Measurements from ENCODE around the gene ARID1B. TPM values are rescaled to one million over a fixed set of nuclear protein-coding genes. Genes with fewer than 3 reads are reported as not detected.

Gene ARID1B
- total RNA-seq, 1 experiment from 2014 or later, result 60.3 TPM

DNA sequence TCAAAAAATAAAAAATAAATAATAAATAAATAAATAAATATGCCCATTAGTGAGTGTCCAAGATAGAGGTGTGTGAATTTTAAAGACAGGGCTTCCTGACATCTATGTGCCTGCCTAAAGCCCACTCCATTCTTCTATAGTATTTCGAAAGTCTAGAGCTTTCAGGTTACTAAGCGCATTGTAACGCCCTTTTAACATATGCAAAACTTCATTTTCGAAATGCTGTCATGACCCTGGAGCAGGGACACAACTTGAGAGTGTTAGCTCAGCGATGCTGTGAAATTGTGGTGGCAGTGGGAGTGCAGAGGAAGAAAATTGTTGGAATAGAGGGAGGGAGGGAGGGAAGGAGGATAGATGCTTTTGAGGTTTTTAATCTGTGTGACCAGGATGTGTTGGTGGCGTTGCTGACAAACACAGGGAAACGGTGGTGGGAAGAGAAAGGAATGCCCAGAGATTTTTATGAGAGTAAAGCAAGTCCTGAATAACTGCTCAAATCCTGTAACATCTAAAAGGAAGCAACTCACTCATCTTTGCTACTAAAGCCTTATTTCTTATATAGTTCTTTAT, 169.3 kb downstream of the ARID1B start (continued):
- TF ChIP-seq, protein P1, sequence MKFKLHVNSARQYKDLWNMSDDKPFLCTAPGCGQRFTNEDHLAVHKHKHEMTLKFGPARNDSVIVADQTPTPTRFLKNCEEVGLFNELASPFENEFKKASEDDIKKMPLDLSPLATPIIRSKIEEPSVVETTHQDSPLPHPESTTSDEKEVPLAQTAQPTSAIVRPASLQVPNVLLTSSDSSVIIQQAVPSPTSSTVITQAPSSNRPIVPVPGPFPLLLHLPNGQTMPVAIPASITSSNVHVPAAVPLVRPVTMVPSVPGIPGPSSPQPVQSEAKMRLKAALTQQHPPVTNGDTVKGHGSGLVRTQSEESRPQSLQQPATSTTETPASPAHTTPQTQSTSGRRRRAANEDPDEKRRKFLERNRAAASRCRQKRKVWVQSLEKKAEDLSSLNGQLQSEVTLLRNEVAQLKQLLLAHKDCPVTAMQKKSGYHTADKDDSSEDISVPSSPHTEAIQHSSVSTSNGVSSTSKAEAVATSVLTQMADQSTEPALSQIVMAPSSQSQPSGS (CRISPR knock-in tag; IDR thresholded peaks at IDR 0.05; ENCODE audit: borderline replicate concordance, low read depth), result no peak

DNA sequence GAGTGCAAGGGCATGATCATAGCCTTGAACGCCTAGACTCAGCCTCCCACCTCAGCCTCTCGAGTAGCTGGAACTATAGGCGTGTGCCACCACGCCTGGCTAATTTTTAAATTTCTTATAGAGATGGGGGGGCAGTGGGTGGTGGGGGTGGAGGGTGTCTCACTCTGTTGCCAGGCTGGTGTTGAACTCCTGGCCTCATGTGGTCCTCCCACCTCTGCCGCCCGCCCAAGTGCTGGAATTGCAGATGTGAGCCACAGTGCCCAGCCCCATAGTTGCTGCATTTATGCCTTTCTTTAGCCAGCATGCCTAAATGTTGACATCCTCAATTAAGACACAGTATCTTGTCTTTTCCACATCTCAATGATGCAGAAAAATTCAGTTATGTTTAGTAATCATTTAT, 171.1 kb downstream of the ARID1B start:
- no peak for TF ChIP-seq SMAD4 (CRISPR knock-in tag; IDR thresholded peaks at IDR 0.05)
- TF ChIP-seq, protein P2, sequence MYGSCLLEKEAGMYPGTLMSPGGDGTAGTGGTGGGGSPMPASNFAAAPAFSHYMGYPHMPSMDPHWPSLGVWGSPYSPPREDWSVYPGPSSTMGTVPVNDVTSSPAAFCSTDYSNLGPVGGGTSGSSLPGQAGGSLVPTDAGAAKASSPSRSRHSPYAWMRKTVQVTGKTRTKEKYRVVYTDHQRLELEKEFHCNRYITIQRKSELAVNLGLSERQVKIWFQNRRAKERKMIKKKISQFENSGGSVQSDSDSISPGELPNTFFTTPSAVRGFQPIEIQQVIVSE (CRISPR knock-in tag; IDR thresholded peaks at IDR 0.05; ENCODE audit: borderline replicate concordance), result no peak
- TF ChIP-seq ZNF423 (CRISPR knock-in tag; IDR thresholded peaks at IDR 0.05), result no peak
- TF ChIP-seq RORB (CRISPR knock-in tag; IDR thresholded peaks at IDR 0.05), result no peak
- TF ChIP-seq, protein P3, sequence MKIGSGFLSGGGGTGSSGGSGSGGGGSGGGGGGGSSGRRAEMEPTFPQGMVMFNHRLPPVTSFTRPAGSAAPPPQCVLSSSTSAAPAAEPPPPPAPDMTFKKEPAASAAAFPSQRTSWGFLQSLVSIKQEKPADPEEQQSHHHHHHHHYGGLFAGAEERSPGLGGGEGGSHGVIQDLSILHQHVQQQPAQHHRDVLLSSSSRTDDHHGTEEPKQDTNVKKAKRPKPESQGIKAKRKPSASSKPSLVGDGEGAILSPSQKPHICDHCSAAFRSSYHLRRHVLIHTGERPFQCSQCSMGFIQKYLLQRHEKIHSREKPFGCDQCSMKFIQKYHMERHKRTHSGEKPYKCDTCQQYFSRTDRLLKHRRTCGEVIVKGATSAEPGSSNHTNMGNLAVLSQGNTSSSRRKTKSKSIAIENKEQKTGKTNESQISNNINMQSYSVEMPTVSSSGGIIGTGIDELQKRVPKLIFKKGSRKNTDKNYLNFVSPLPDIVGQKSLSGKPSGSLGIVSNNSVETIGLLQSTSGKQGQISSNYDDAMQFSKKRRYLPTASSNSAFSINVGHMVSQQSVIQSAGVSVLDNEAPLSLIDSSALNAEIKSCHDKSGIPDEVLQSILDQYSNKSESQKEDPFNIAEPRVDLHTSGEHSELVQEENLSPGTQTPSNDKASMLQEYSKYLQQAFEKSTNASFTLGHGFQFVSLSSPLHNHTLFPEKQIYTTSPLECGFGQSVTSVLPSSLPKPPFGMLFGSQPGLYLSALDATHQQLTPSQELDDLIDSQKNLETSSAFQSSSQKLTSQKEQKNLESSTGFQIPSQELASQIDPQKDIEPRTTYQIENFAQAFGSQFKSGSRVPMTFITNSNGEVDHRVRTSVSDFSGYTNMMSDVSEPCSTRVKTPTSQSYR (CRISPR knock-in tag; IDR thresholded peaks at IDR 0.05), result no peak
- TF ChIP-seq, protein P4, sequence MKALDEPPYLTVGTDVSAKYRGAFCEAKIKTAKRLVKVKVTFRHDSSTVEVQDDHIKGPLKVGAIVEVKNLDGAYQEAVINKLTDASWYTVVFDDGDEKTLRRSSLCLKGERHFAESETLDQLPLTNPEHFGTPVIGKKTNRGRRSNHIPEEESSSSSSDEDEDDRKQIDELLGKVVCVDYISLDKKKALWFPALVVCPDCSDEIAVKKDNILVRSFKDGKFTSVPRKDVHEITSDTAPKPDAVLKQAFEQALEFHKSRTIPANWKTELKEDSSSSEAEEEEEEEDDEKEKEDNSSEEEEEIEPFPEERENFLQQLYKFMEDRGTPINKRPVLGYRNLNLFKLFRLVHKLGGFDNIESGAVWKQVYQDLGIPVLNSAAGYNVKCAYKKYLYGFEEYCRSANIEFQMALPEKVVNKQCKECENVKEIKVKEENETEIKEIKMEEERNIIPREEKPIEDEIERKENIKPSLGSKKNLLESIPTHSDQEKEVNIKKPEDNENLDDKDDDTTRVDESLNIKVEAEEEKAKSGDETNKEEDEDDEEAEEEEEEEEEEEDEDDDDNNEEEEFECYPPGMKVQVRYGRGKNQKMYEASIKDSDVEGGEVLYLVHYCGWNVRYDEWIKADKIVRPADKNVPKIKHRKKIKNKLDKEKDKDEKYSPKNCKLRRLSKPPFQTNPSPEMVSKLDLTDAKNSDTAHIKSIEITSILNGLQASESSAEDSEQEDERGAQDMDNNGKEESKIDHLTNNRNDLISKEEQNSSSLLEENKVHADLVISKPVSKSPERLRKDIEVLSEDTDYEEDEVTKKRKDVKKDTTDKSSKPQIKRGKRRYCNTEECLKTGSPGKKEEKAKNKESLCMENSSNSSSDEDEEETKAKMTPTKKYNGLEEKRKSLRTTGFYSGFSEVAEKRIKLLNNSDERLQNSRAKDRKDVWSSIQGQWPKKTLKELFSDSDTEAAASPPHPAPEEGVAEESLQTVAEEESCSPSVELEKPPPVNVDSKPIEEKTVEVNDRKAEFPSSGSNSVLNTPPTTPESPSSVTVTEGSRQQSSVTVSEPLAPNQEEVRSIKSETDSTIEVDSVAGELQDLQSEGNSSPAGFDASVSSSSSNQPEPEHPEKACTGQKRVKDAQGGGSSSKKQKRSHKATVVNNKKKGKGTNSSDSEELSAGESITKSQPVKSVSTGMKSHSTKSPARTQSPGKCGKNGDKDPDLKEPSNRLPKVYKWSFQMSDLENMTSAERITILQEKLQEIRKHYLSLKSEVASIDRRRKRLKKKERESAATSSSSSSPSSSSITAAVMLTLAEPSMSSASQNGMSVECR (CRISPR knock-in tag; IDR thresholded peaks at IDR 0.05; ENCODE audit: borderline replicate concordance), result no peak
- no peak for TF ChIP-seq IRF2 (CRISPR knock-in tag; IDR thresholded peaks at IDR 0.05; ENCODE audit: borderline replicate concordance, low read depth)
- TF ChIP-seq, protein P5, sequence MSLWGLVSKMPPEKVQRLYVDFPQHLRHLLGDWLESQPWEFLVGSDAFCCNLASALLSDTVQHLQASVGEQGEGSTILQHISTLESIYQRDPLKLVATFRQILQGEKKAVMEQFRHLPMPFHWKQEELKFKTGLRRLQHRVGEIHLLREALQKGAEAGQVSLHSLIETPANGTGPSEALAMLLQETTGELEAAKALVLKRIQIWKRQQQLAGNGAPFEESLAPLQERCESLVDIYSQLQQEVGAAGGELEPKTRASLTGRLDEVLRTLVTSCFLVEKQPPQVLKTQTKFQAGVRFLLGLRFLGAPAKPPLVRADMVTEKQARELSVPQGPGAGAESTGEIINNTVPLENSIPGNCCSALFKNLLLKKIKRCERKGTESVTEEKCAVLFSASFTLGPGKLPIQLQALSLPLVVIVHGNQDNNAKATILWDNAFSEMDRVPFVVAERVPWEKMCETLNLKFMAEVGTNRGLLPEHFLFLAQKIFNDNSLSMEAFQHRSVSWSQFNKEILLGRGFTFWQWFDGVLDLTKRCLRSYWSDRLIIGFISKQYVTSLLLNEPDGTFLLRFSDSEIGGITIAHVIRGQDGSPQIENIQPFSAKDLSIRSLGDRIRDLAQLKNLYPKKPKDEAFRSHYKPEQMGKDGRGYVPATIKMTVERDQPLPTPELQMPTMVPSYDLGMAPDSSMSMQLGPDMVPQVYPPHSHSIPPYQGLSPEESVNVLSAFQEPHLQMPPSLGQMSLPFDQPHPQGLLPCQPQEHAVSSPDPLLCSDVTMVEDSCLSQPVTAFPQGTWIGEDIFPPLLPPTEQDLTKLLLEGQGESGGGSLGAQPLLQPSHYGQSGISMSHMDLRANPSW (CRISPR knock-in tag; conservative IDR thresholded peaks at IDR 0.05; ENCODE audit: low read depth), result no peak
- TF ChIP-seq, protein P6, sequence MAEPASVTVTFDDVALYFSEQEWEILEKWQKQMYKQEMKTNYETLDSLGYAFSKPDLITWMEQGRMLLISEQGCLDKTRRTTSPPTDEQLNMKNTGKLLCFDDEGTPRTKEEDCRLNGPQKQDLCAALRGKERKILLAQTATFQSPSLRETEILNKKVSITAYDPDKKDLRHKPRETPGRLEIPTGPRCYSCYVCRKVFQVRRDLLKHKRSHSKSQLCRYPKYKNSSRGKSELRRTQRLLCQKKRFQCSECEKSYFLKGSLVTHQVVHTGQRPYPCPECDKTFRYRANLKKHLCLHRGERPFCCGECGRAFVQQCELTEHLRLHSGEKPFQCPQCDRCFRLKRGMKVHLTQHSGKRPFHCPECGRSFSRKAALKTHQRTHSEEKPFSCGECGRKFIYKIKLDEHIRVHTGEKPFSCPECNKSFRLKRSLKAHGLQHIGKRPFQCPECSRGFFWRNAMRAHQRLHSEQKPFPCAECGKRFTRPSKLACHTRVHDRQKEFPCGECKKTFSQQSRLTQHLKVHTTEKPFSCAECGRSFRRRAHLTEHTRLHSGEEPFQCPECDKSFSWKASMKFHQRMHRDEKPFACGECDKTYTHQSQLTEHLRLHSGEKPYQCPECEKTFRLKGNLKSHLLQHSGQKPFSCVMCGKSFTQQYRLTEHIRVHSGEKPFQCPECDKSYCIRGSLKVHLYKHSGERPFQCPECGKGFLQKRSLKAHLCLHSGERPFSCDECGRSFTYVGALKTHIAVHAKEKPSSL (CRISPR knock-in tag; conservative IDR thresholded peaks at IDR 0.05), result no peak
- TF ChIP-seq ATF1 (CRISPR knock-in tag; IDR thresholded peaks at IDR 0.05), result no peak
- TF ChIP-seq, protein P7, sequence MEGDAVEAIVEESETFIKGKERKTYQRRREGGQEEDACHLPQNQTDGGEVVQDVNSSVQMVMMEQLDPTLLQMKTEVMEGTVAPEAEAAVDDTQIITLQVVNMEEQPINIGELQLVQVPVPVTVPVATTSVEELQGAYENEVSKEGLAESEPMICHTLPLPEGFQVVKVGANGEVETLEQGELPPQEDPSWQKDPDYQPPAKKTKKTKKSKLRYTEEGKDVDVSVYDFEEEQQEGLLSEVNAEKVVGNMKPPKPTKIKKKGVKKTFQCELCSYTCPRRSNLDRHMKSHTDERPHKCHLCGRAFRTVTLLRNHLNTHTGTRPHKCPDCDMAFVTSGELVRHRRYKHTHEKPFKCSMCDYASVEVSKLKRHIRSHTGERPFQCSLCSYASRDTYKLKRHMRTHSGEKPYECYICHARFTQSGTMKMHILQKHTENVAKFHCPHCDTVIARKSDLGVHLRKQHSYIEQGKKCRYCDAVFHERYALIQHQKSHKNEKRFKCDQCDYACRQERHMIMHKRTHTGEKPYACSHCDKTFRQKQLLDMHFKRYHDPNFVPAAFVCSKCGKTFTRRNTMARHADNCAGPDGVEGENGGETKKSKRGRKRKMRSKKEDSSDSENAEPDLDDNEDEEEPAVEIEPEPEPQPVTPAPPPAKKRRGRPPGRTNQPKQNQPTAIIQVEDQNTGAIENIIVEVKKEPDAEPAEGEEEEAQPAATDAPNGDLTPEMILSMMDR (IDR thresholded peaks at IDR 0.05), result no peak
- TF ChIP-seq TEAD1 (CRISPR knock-in tag; IDR thresholded peaks at IDR 0.05), result no peak
- TF ChIP-seq, protein P8, sequence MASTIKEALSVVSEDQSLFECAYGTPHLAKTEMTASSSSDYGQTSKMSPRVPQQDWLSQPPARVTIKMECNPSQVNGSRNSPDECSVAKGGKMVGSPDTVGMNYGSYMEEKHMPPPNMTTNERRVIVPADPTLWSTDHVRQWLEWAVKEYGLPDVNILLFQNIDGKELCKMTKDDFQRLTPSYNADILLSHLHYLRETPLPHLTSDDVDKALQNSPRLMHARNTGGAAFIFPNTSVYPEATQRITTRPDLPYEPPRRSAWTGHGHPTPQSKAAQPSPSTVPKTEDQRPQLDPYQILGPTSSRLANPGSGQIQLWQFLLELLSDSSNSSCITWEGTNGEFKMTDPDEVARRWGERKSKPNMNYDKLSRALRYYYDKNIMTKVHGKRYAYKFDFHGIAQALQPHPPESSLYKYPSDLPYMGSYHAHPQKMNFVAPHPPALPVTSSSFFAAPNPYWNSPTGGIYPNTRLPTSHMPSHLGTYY (CRISPR knock-in tag; IDR thresholded peaks at IDR 0.05), result no peak
- TF ChIP-seq, protein P9, sequence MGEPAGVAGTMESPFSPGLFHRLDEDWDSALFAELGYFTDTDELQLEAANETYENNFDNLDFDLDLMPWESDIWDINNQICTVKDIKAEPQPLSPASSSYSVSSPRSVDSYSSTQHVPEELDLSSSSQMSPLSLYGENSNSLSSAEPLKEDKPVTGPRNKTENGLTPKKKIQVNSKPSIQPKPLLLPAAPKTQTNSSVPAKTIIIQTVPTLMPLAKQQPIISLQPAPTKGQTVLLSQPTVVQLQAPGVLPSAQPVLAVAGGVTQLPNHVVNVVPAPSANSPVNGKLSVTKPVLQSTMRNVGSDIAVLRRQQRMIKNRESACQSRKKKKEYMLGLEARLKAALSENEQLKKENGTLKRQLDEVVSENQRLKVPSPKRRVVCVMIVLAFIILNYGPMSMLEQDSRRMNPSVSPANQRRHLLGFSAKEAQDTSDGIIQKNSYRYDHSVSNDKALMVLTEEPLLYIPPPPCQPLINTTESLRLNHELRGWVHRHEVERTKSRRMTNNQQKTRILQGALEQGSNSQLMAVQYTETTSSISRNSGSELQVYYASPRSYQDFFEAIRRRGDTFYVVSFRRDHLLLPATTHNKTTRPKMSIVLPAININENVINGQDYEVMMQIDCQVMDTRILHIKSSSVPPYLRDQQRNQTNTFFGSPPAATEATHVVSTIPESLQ (CRISPR knock-in tag; IDR thresholded peaks at IDR 0.05), result no peak
- H3K4me3 Mint-ChIP-seq, result no peak overlapping the region
- H3K4me1 Mint-ChIP-seq, result peaks cover 69% of the 10 kb centered on the region
- H3K36me3 Mint-ChIP-seq, result no peaks in the 10 kb centered on the region
- H3K27me3 Mint-ChIP-seq (ENCODE audit: low read depth), result no peaks in the 10 kb centered on the region
- CTCF ChIA-PET, result no interaction called here
- no peak for DNase-seq (ENCODE audit: low spot score)
- POLR2A ChIA-PET, result no interaction called here
- H3K27ac Mint-ChIP-seq, result no peak overlapping the region
- no peak for ATAC-seq
- no peaks in the 10 kb centered on the region for H3K9me3 Mint-ChIP-seq
